ENCODE measurements around the gene JAZF1. TPM values are rescaled to one million over a fixed set of nuclear protein-coding genes. Genes with fewer than 3 reads are reported as not detected.

The JAZF1 gene
- total and polyA plus RNA-seq, 10 of the 15 experiments (the other 5 are each of a cell fraction or from before 2014, with no cell fraction given): 0.04 to 0.82 (median 0.15) TPM; not detected in 3

- in situ Hi-C loops (cut with MboI) (no loop called here), intact Hi-C loops (cut with micrococcal nuclease; ENCODE audit: unreplicated experiment) (no loop called here)
- 35% methylated on average over 3 of the region's 3 CpGs for WGBS (ENCODE audit: insufficient coverage, insufficient replicate concordance, low lambda C conversion rate, missing lambda C conversion rate)
- Histone ChIP-seq H3K4me2 (ENCODE audit: control insufficient read depth, insufficient read depth) (no peak overlapping the region), H3K4me1 (ENCODE audit: control insufficient read depth, insufficient read depth, low read length) (no peaks in the 10 kb centered on the region), H3K4me3 (no peak overlapping the region), H3K36me3 (ENCODE audit: control insufficient read depth in 2 of 2, insufficient read depth in 2 of 2, low read length in 1 of 2) (no peaks in the 10 kb centered on the region), H2AFZ (ENCODE audit: control insufficient read depth, low read depth, low read length) (no peak overlapping the region), H3K27me3 (replicated peaks in 1 of 2; ENCODE audit: control insufficient read depth in 2 of 2, insufficient read depth in 2 of 2, low read length in 1 of 2) (no peaks in the 10 kb centered on the region; a peak in 1 of 4 replicates), H3K27ac (ENCODE audit: control insufficient read depth, insufficient read depth) (no peak overlapping the region), H3K9ac (ENCODE audit: control insufficient read depth, insufficient read depth, low read length) (no peak overlapping the region), H3K79me2 (ENCODE audit: control insufficient read depth, insufficient read depth, low read length) (no peaks in the 10 kb centered on the region), H3K9me3 (replicated peaks; ENCODE audit: control insufficient read depth, insufficient read depth, low read length) (no peaks in the 10 kb centered on the region), H4K20me1 (ENCODE audit: control insufficient read depth, insufficient read depth) (no peaks in the 10 kb centered on the region)
- ChIA-PET POLR2A (no interaction called here), SMC1A (ENCODE audit: uncharacterized antibody, unreplicated experiment) (no interaction called here), RAD21 (ENCODE audit: unreplicated experiment) (no interaction called here), CTCF (interaction anchor here (0.9 kb wide), 1 partner anchor 211 kb away, joined by 3 read pairs; no protein-coding TSS in a partner anchor)
- no peak for FAIRE-seq
- no TSS peak for BruUV-seq (replicated peaks)
- TF ChIP-seq SUZ12 (IDR thresholded peaks at IDR 0.05; ENCODE audit: unreplicated experiment) (no peak), EP300 (IDR thresholded peaks at IDR 0.05; ENCODE audit: borderline replicate concordance in 1 of 2, control insufficient read depth in 1 of 2, low read depth in 2 of 2, low read length in 2 of 2) (no peak), E2F8 (IDR thresholded peaks at IDR 0.05; ENCODE audit: low read depth, partially characterized antibody) (no peak), JUNB (IDR thresholded peaks at IDR 0.05) (no peak), ZNF622 (IDR thresholded peaks at IDR 0.05) (no peak), MYB (IDR thresholded peaks at IDR 0.05; ENCODE audit: borderline replicate concordance, low read depth, low read length) (no peak), ASH2L (IDR thresholded peaks at IDR 0.05; ENCODE audit: borderline replicate concordance, low read depth) (no peak), TCF7 (IDR thresholded peaks at IDR 0.05; ENCODE audit: borderline replicate concordance) (no peak)
- no peak for ATAC-seq
- DNase-seq (ENCODE audit: low read depth, low spot score): no peak
These were observed 309.5 kb downstream of the JAZF1 start for GRCh38 chr7:27871086-27871485.
